Heart left ventricle (tissue), 16 donors: ENCODE results near the gene PHKG2. TPM values are rescaled to one million over a fixed set of nuclear protein-coding genes. Genes with fewer than 3 reads are reported as not detected.

Experiments
- ATAC-seq, 4 donors: fragments of 200-7000 bp; cut with Tn5 transposase; one replicate each; pipeline ENCODE4 v1.9.1; 2020 to 2022; ENCODE audit warnings: moderate library complexity in 4 of 4, mild to moderate bottlenecking in 3 of 4, moderate number of reproducible peaks in 1 of 4
- DNase-seq, 5 donors: peaks; one replicate each; pipeline ENCODE4 v3.0.0-alpha.2; 2020
- H3K27ac ChIP-seq, 12 donors: fragments of 200-600 bp; sonication (generic) in 4 of 12; one replicate each; pipeline versions ENCODE4 v1.5.0 to v1.8.0; 2016 to 2022; ENCODE audit warnings: mild to moderate bottlenecking in 2 of 12
- H3K27me3 ChIP-seq, 9 donors: fragments of 200-600 bp; sonication (generic) in 2 of 9; one replicate each; pipeline versions ENCODE4 v1.5.1 to v1.8.0; 2016 to 2022; ENCODE audit warnings: mild to moderate bottlenecking in 3 of 9
- H3K36me3 ChIP-seq, 9 donors: fragments of 200-600 bp; sonication (generic) in 2 of 9; one replicate each; pipeline versions ENCODE4 v1.5.0 to v1.8.0; 2018 to 2022; ENCODE audit warnings: mild to moderate bottlenecking in 2 of 9
- H3K4me1 ChIP-seq, 12 donors: fragments of 200-600 bp; sonication (generic) in 4 of 12; one replicate each; pipeline versions ENCODE4 v1.5.0 to v1.8.0; 2016 to 2022; ENCODE audit warnings: mild to moderate bottlenecking in 3 of 12
- H3K4me3 ChIP-seq, 12 donors: fragments of 200-600 bp; sonication (generic) in 4 of 12; one replicate each; pipeline versions ENCODE4 v1.5.0 to v1.8.0; 2017 to 2022; ENCODE audit warnings: mild to moderate bottlenecking in 9 of 12, moderate library complexity in 4 of 12
- H3K9me3 ChIP-seq, 12 donors: fragments of 200-600 bp; sonication (generic) in 4 of 12; one replicate each; pipeline versions ENCODE4 v1.5.0 to v1.8.0; 2016 to 2022; ENCODE audit warnings: mild to moderate bottlenecking in 1 of 12
- CTCF ChIP-seq, 12 donors: fragments of 200-600 bp; sonication (generic) in 4 of 12; IDR thresholded peaks; one replicate each; pipeline versions ENCODE4 v1.5.0 to v1.8.0; 2018 to 2022; ENCODE audit warnings: antibody characterized with exemption in 12 of 12, mild to moderate bottlenecking in 5 of 12
- POLR2A ChIP-seq, 2 donors: fragments of 450-650 bp; IDR thresholded peaks; one replicate each; pipeline ENCODE4 v1.6.1; 2017; ENCODE audit warnings: antibody characterized with exemption in 2 of 2, mild to moderate bottlenecking in 2 of 2, moderate library complexity in 2 of 2
- WGBS, 4 donors: extraction: QIAGEN DNeasy Blood & Tissue Kit in 2 of 4; methylation state at CpG; one replicate each; pipeline versions ENCODE4 v1.1.5 to v1.1.7; 2013 to 2018; 5-methylcytosine and 5-hydroxymethylcytosine counted together
- intact Hi-C, 10 donors: fragments of 100-400 bp; cut with DNase I; formaldehyde crosslinking; loops; one replicate each; pipeline versions ENCODE4 v1.11.1 to v1.14.2; 2022
- polyA plus RNA-seq, 2 donors: library from polyadenylated mRNA; stranded (reverse); fragments of 200-250 nt; gene quantifications; one replicate each; pipeline ENCODE4 v1.2.3, GENCODE V29; 2013
- total RNA-seq, 9 donors: library from RNA; depleted of rRNA in 2 of 9; stranded (reverse); fragments of >200 nt in 2 of 9; fragmentation: NEBNext Ultra II Directional in 3 of 9; extraction: Animal tissue kit (Norgen Biotek cat#: 25700) in 3 of 9; gene quantifications; one replicate each; pipeline versions ENCODE4 v1.1.0 to v1.2.4, GENCODE V29; 2016 to 2023
- donor health status: ischemic (EF 13 %, LVEDD 7.1; RV severe dilation, severe dysfunction).
- donor health status: healthy with polysubstance abuse.
- donor health status: DM: no; HTN: yes; CAD: no.
- donor health status: DM: no; HTN: no; CAD: no.
- donor health status: ischemic (EF 25% LVEDD 6.9; RV normal size, moderate dysfunction).
- donor health status: ischemic (EF 25% LVEDD 5.7; RV mildly dilated, moderate dysfunction).
- donor health status: healthy.
- donor health status: DM: yes; HTN: yes; CAD: no.
- donor health status: ischemic (EF 35%, LVEDD 5.7; RV mildly dilated, moderate dysfunction).
- donor health status: nonischemic (EF 11% LVEDD 7.7; RV severe dilation, severe dysfunction).
- donor health status: DM: yes; HTN: yes; CAD: no.
- donor health status: PGD.
- donor health status: ischemic (EF 29% LVEDD 5.4; RV normal size, mild dysfunction).
- donor health status: nonischemic (EF 23%, LVEDD 6.1; RV moderate dilation, normal function).

Gene PHKG2
- total and polyA plus RNA-seq, 11 donors = 13.5 to 37.7 (median 18.3) TPM

- Histone ChIP-seq H3K27ac (no peak overlapping the region), H3K9me3 (no peaks in the 10 kb centered on the region), H3K4me3 (no peak overlapping the region), H3K36me3 (peaks cover 4 to 100% (median 99%) of the 10 kb centered on the region in 9 donors), H3K27me3 (no peaks in the 10 kb centered on the region), H3K4me1 (peaks cover 0 to 31% (median 0%) of the 10 kb centered on the region in 12 donors)
- intact Hi-C loops = no loop called here
- TF ChIP-seq POLR2A (IDR thresholded peaks at IDR 0.05) (no peak), CTCF (IDR thresholded peaks at IDR 0.05) (no peak)
- DNase-seq = no peak
- no peak for ATAC-seq
- 72 to 81% (median 78%) methylated on average over 11 of the region's 11 CpGs for WGBS, 4 donors
These were observed 28.1 kb upstream of the PHKG2 start for GRCh38 chr16:30720086-30720485.

- DNase-seq (no peak), ATAC-seq (no peak)
- no peak overlapping the region for H3K4me3 ChIP-seq
- no peak for TF ChIP-seq CTCF (IDR thresholded peaks at IDR 0.05)
- TF ChIP-seq POLR2A (IDR thresholded peaks at IDR 0.05) = no peak
- H3K27ac ChIP-seq = no peak overlapping the region
- peaks cover 4 to 100% (median 99%) of the 10 kb centered on the region in 9 donors for H3K36me3 ChIP-seq
- H3K4me1 ChIP-seq = peaks cover 0 to 31% (median 0%) of the 10 kb centered on the region in 12 donors
- no peaks in the 10 kb centered on the region for H3K27me3 ChIP-seq
- WGBS, 4 donors = 82 to 93% (median 88%) methylated on average over 8 to 9 of the region's 9 CpGs
- intact Hi-C loops = no loop called here
- no peaks in the 10 kb centered on the region for H3K9me3 ChIP-seq
These were observed 27.5 kb upstream of the PHKG2 start for GRCh38 chr16:30720694-30721093.

- intact Hi-C loops = no loop called here
- no peak for DNase-seq
- no peak for TF ChIP-seq POLR2A (IDR thresholded peaks at IDR 0.05)
- TF ChIP-seq CTCF (IDR thresholded peaks at IDR 0.05) = no peak
- H3K4me3 ChIP-seq = no peak overlapping the region
- no peak for ATAC-seq
- H3K4me1 ChIP-seq = peaks cover 0 to 31% (median 0%) of the 10 kb centered on the region in 12 donors
- no peak overlapping the region for H3K27ac ChIP-seq
- H3K36me3 ChIP-seq = peaks cover 4 to 100% (median 99%) of the 10 kb centered on the region in 9 donors
- WGBS, 4 donors = 89 to 96% (median 94%) methylated on average over 8 of the region's 8 CpGs
- no peaks in the 10 kb centered on the region for H3K9me3 ChIP-seq
- H3K27me3 ChIP-seq = no peaks in the 10 kb centered on the region
These were observed 27.1 kb upstream of the PHKG2 start for GRCh38 chr16:30721167-30721566.

GRCh38 chr16:30721606-30722005 is 26.6 kb upstream of the PHKG2 start:
- WGBS, 4 donors = 96 to 100% (median 97%) methylated on average over 1 of the region's 1 CpG
- peaks cover 0 to 26% (median 0%) of the 10 kb centered on the region in 12 donors for H3K4me1 ChIP-seq
- H3K27me3 ChIP-seq = no peaks in the 10 kb centered on the region
- no peak overlapping the region for H3K4me3 ChIP-seq
- H3K27ac ChIP-seq = no peak overlapping the region
- no peak for DNase-seq
- peaks cover 4 to 100% (median 99%) of the 10 kb centered on the region in 9 donors for H3K36me3 ChIP-seq
- intact Hi-C loops = no loop called here
- H3K9me3 ChIP-seq = no peaks in the 10 kb centered on the region
- TF ChIP-seq CTCF (IDR thresholded peaks at IDR 0.05) (no peak), POLR2A (IDR thresholded peaks at IDR 0.05) (no peak)
- no peak for ATAC-seq
